ENCODE data around the gene TBCK. TPM values are rescaled to one million over a fixed set of nuclear protein-coding genes. Genes with fewer than 3 reads are reported as not detected.

The TBCK gene
- total RNA-seq, 4 donors from 2014 or later: 49.2 to 70.6 (median 58.7) TPM

DNA sequence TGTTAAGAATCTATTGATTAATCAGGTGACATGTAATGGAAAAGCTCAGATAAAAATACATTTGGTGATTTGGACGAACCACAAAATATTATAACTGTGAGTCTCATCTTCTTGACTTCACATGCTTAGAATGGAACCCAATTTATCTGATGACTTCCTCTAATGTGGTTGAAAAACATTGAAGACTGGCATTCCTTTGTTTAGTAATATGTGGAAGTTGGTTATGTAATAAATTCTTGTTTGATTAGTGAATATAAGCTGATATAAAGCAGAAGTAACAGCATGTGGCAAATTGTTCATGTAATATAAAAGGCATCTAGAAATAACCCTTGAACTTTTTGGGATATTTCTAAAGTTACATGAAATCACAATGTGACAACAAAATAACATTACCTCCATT is 42.9 kb upstream of the TBCK start:
- no peaks in the 10 kb centered on the region for H3K36me3 ChIP-seq
- H3K4me1 ChIP-seq: no peaks in the 10 kb centered on the region
- no peak overlapping the region for H3K27ac ChIP-seq
- no peak for DNase-seq
- 81 to 94% methylated on average over 1 of the region's 1 CpG for WGBS, 2 donors
- no peak overlapping the region for H3K4me3 ChIP-seq (replicated peaks in 1 of 3)
- no peaks in the 10 kb centered on the region for H3K27me3 ChIP-seq
- no peaks in the 10 kb centered on the region for H3K9me3 ChIP-seq
- intact Hi-C loops (cut with DNase I): no loop called here
- no peak for TF ChIP-seq POLR2A (IDR thresholded peaks at IDR 0.05)
- TF ChIP-seq, protein P1, sequence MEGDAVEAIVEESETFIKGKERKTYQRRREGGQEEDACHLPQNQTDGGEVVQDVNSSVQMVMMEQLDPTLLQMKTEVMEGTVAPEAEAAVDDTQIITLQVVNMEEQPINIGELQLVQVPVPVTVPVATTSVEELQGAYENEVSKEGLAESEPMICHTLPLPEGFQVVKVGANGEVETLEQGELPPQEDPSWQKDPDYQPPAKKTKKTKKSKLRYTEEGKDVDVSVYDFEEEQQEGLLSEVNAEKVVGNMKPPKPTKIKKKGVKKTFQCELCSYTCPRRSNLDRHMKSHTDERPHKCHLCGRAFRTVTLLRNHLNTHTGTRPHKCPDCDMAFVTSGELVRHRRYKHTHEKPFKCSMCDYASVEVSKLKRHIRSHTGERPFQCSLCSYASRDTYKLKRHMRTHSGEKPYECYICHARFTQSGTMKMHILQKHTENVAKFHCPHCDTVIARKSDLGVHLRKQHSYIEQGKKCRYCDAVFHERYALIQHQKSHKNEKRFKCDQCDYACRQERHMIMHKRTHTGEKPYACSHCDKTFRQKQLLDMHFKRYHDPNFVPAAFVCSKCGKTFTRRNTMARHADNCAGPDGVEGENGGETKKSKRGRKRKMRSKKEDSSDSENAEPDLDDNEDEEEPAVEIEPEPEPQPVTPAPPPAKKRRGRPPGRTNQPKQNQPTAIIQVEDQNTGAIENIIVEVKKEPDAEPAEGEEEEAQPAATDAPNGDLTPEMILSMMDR (IDR thresholded peaks at IDR 0.05): no peak

DNA sequence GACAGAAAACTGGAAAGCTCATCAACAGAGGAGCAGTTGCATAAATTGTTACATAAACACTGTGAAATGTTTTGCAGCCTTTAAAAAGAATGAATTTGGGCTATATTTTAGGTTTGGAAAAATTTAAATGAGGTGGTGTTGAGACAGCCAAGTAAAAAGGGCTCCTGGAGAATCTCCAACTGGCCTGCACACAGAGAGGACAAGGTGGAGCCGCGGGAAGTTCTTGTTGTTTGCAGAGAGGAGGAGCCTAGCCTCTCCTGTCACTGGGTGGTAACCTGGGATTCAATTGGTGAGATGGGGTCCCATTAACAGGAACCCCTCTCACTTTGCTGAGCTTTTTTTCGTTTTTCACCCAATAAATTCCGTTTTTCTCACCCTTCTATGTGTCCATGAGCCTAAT is 39.2 kb upstream of the TBCK start:
- Histone ChIP-seq H3K4me1 (no peaks in the 10 kb centered on the region), H3K4me3 (replicated peaks in 1 of 3) (no peak overlapping the region), H3K36me3 (no peaks in the 10 kb centered on the region), H3K27ac (no peak overlapping the region), H3K9me3 (no peaks in the 10 kb centered on the region), H3K27me3 (no peaks in the 10 kb centered on the region)
- 57 to 59% methylated on average over 4 of the region's 4 CpGs for WGBS, 2 donors
- intact Hi-C loops (cut with DNase I): no loop called here
- no peak for DNase-seq
- TF ChIP-seq POLR2A (IDR thresholded peaks at IDR 0.05): no peak
- TF ChIP-seq, protein P1 (IDR thresholded peaks at IDR 0.05): no peak

DNA sequence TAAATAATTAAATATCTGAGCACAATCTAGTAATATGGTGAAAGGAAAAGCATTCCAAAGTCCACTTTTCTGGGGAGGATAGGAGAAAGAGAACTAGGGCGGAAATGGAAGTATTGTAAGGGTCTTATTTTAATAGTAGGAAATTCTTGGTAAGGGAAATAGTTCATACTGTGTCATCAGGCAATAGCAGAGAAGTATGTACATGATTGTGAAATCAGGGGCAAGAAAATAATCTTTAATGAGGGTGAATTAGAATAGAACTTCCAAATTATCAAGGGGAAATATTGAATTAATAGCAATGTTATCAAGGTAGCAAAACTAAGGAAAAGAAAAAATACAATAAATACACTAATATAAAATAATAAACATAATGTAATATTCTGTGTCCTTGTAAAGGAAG is 37.8 kb upstream of the TBCK start:
- H3K36me3 ChIP-seq: peaks cover 2% of the 10 kb centered on the region in 2 donors
- DNase-seq: no peak
- intact Hi-C loops (cut with DNase I): no loop called here
- no peak overlapping the region for H3K4me3 ChIP-seq (replicated peaks in 1 of 3)
- TF ChIP-seq, protein P1 (IDR thresholded peaks at IDR 0.05): no peak
- no peak for TF ChIP-seq POLR2A (IDR thresholded peaks at IDR 0.05)
- no peaks in the 10 kb centered on the region for H3K9me3 ChIP-seq
- no peaks in the 10 kb centered on the region for H3K4me1 ChIP-seq
- H3K27ac ChIP-seq: no peak overlapping the region
- WGBS, 2 donors: 95 to 100% methylated on average over 1 of the region's 1 CpG
- H3K27me3 ChIP-seq: no peaks in the 10 kb centered on the region

DNA sequence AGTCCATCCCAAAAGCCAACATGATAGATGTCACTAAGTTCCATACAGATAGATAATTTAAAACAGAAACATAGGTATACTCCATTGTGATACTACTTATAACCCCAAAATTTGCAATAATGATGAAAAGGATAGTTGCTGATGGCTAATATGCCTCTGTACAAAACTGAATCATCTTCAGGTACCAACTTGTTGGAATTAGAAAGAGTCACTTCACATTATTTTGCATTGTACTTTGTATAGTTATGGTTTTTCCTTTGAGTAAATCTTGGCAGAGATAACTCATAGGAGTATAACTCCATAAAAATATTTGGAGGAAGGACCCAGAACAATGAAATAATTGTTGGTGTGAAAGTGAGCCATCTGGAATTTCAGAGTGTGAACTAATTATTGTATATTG is 35.0 kb upstream of the TBCK start:
- TF ChIP-seq POLR2A (IDR thresholded peaks at IDR 0.05): no peak
- TF ChIP-seq, protein P1 (IDR thresholded peaks at IDR 0.05): no peak
- intact Hi-C loops (cut with DNase I): no loop called here
- H3K4me1 ChIP-seq: no peaks in the 10 kb centered on the region

DNA sequence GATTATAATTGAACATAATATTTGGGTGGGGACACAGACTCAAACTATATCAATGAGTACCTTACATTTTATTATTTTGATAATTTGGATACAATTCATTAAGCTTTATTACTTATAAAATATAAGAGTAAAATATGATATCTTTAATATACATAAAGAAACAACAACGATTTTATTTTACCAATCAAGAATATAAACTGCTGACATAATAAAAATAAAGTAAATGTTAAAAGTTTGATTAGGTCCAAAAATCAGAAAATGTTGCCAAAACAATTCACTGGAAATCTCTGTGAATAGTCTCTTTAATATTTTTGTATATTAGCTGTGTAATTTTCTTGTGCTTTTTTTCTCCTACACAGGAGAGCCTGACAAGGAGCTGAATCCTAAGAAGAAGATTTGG is 31.2 kb upstream of the TBCK start:
- TF ChIP-seq POLR2A (IDR thresholded peaks at IDR 0.05): no peak
- TF ChIP-seq, protein P1 (IDR thresholded peaks at IDR 0.05): no peak
- intact Hi-C loops (cut with DNase I): no loop called here
- H3K27me3 ChIP-seq: no peaks in the 10 kb centered on the region
- no peak for DNase-seq
- H3K4me3 ChIP-seq (replicated peaks in 1 of 3): no peak overlapping the region
- H3K4me1 ChIP-seq: peaks cover 0 to 5% of the 10 kb centered on the region in 2 donors
- H3K9me3 ChIP-seq: no peaks in the 10 kb centered on the region
- H3K27ac ChIP-seq: no peak overlapping the region
- WGBS, 2 donors: 93 to 95% methylated on average over 1 of the region's 1 CpG
- H3K36me3 ChIP-seq: peaks cover 7 to 13% of the 10 kb centered on the region in 2 donors

More for the DNA sequence above, 35.0 kb upstream of the TBCK start:
- DNase-seq: no peak
- Histone ChIP-seq H3K9me3 (no peaks in the 10 kb centered on the region), H3K27ac (no peak overlapping the region), H3K4me3 (replicated peaks in 1 of 3) (no peak overlapping the region), H3K27me3 (no peaks in the 10 kb centered on the region), H3K36me3 (peaks cover 7 to 13% of the 10 kb centered on the region in 2 donors)
